ENCODE measurements around the gene N4BP2L1. TPM values are rescaled to one million over a fixed set of nuclear protein-coding genes. Genes with fewer than 3 reads are reported as not detected.

N4BP2L1 gene
- total and polyA plus RNA-seq, 2 of the 8 experiments (the other 6 are each of a cell fraction or from before 2014, with no cell fraction given) = 1.3 to 3.1 TPM

GRCh38 chr13:32354040-32354439 is 73.9 kb downstream of the N4BP2L1 start:
- no peak overlapping the region for H4K5ac ChIP-seq (ENCODE audit: insufficient read length, low read depth, low read length)
- H3K4me3 ChIP-seq (ENCODE audit: extremely low read depth in 1 of 4, insufficient read depth in 2 of 4, low read depth in 3 of 4, low read length in 4 of 4) = no peak overlapping the region
- H3K79me2 ChIP-seq (ENCODE audit: control insufficient read depth in 1 of 2, insufficient read depth in 2 of 2, low read length in 2 of 2) = no peaks in the 10 kb centered on the region
- ChIA-PET CTCF (ENCODE audit: partially characterized antibody) (no interaction called here), POLR2A (ENCODE audit: partially characterized antibody) (no interaction called here)
- FAIRE-seq (no peak), DNase-seq (ENCODE audit: low read depth in 1 of 2, low spot score in 2 of 2) (no peak)
- H3K79me1 ChIP-seq (ENCODE audit: low read depth, low read length) = no peaks in the 10 kb centered on the region
- H2AFZ ChIP-seq (ENCODE audit: low read length) = no peak overlapping the region
- H3K56ac ChIP-seq (replicated peaks; ENCODE audit: insufficient read length, low read depth, low read length) = no peak overlapping the region
- no peak overlapping the region for H4K8ac ChIP-seq (ENCODE audit: extremely low read depth, insufficient read depth, low read length)
- no peak overlapping the region for H4K91ac ChIP-seq (replicated peaks; ENCODE audit: insufficient read length, low read length)
- no peak overlapping the region for H3K4ac ChIP-seq (replicated peaks; ENCODE audit: insufficient read length, low read depth, low read length)
- 100% methylated on average over 1 of the region's 1 CpG; no CpG with 5 or more reads in 1 of the 2 experiments for WGBS, 2 experiments (ENCODE audit: extremely low coverage in 1 of 2, insufficient coverage in 1 of 2, insufficient read length in 1 of 2, insufficient replicate concordance in 2 of 2, low coverage in 1 of 2, low lambda C conversion rate in 2 of 2, missing lambda C conversion rate in 1 of 2)
- H3K9ac ChIP-seq (replicated peaks in 1 of 4; ENCODE audit: extremely low read depth in 1 of 4, low read depth in 3 of 4, low read length in 3 of 4) = no peak overlapping the region
- no peaks in the 10 kb centered on the region for H3K9me3 ChIP-seq (ENCODE audit: insufficient read depth in 2 of 2, low read depth in 1 of 2, low read length in 1 of 2)
- peaks cover 0 to 4% (median 0%) of the 10 kb centered on the region in 4 experiments; a peak in 2 of 7 replicates for H3K4me1 ChIP-seq (replicated peaks in 1 of 4; ENCODE audit: control insufficient read depth in 3 of 4, insufficient read depth in 4 of 4, low read length in 3 of 4)
- H3K14ac ChIP-seq (ENCODE audit: insufficient read length) = no peak overlapping the region
- H2BK5ac ChIP-seq (ENCODE audit: low read depth, low read length) = no peak overlapping the region
- no peak overlapping the region for H2BK120ac ChIP-seq (replicated peaks; ENCODE audit: low read depth, low read length)
- H3K27me3 ChIP-seq (replicated peaks in 1 of 4; ENCODE audit: control insufficient read depth in 3 of 4, extremely low read depth in 1 of 4, insufficient read depth in 3 of 4, low read length in 3 of 4) = no peaks in the 10 kb centered on the region
- H3K23ac ChIP-seq (ENCODE audit: insufficient read length) = no peak overlapping the region
- H3K18ac ChIP-seq (ENCODE audit: extremely low read depth, low read length) = no peak overlapping the region
- no peak overlapping the region for H2BK20ac ChIP-seq (ENCODE audit: low read length)
- no peak overlapping the region for H2BK15ac ChIP-seq (ENCODE audit: low read length)
- peaks cover 0 to 21% (median 7%) of the 10 kb centered on the region in 4 experiments; a peak in 5 of 8 replicates for H3K36me3 ChIP-seq (ENCODE audit: control insufficient read depth in 2 of 4, insufficient read depth in 4 of 4, low read length in 3 of 4)
- no peak overlapping the region for H2BK12ac ChIP-seq (ENCODE audit: low read depth, low read length)
- H4K20me1 ChIP-seq (replicated peaks in 1 of 2; ENCODE audit: control insufficient read depth in 1 of 2, insufficient read depth in 2 of 2, low read length in 2 of 2) = no peaks in the 10 kb centered on the region
- H3K4me2 ChIP-seq (ENCODE audit: insufficient read depth in 1 of 2, low read depth in 2 of 2, low read length in 2 of 2) = no peak overlapping the region
- H2AK5ac ChIP-seq (ENCODE audit: low read depth, low read length) = no peak overlapping the region
- no peak overlapping the region for H3K27ac ChIP-seq (ENCODE audit: low read depth, low read length)
- no peaks in the 10 kb centered on the region for H3K23me2 ChIP-seq (ENCODE audit: low read depth, low read length)
- TF ChIP-seq EGR1 (IDR thresholded peaks at IDR 0.05; ENCODE audit: borderline replicate concordance, low read depth, low read length) = no peak

Data from H1 (cell line).